ENCODE measurements around the gene ZNF311.

ZNF311 gene

GRCh38 chr6:29005183-29005885 lies at the start of gene ZNF311:
Gene ZNF311, minus strand, starts transcription at chr6:29005315. Its CDS starts 1,361 bp downstream, at chr6:29003954.
- no peak for DNase-seq (ENCODE audit: low read depth in 2 of 2)

DNA sequence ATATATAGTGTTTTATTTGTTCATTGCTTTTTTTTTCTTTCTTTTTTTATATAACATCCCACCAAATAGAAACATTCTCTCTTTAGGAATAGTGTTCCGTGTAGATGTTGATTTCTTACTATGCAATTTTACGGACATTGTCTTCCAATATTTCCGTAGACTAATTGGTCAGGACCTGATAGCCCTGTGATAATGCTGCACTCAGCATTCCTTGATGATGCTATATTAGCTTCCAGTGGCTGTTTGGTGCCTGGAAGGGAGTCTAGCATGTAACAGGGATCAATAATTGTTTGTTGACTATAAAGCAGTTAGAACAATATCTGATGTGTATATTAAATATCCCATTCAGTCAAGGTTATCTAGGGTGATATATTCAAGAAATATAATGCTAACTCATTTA lies 46.6 kb upstream of the ZNF311 start:
- no peak for DNase-seq (ENCODE audit: low read depth in 2 of 2)

GRCh38 chr6:29045075-29045474 lies 40.0 kb upstream of the ZNF311 start, which contains the start of gene OR2W1:
Gene OR2W1, minus strand, starts transcription at chr6:29045175. Its CDS starts 0 bp downstream, at chr6:29045175.
- DNase-seq (ENCODE audit: low read depth in 2 of 2), result no peak

DNA sequence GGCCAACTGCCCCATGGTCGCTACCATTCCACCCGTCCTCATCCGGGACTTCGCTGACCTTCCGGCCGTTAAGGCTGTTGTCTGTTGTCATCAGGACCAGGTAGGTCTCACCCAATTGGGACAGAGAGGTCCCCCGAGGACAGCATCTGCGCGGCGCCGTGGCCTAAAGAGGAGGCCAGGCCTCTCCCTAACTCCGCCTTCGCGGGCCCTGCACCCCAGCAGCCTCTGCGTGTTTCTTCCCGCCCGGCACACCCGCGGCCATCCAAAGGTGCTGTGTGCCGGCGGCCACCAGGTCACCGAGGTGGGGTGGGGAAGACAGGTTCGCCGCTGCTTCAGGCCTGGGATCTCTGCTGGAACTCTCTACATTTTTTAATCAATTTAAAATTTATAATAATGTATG lies 30.8 kb upstream of the ZNF311 start:
- no peak for DNase-seq (ENCODE audit: low read depth in 2 of 2)

GRCh38 chr6:29028821-29029220 lies 23.7 kb upstream of the ZNF311 start:
- no peak for DNase-seq (ENCODE audit: low read depth in 2 of 2)

DNA sequence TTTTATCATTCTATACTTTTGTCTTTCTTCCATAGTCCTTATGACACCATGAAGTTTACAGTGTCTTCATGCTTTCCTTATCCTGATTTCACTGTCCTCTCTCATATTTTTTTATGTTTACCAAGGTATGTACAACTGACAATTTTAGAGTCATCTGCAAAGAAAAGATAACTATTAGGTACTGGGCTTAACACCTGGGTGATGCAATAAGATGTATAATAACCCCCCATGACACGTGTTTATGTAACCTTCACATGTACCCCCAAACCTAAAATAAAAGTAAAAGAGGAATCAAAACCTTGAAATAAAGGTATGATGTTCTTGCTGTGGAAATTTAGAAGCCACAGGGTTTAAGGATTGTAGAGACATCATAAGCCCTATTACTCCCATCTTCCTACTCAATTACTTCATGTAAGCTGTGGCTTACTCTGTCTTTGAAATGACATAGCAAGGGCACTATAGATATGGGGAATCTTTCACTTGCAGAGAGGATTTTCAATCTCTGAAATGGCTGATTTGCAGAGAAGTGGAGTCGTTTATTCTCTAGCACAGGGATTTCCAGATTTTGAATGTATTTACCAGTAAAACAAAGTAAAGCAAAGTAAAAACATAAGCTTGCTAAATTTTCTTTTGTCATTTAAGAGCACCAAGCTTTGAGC lies 20.9 kb upstream of the ZNF311 start:
- no peak for DNase-seq (ENCODE audit: low read depth in 2 of 2)

DNA sequence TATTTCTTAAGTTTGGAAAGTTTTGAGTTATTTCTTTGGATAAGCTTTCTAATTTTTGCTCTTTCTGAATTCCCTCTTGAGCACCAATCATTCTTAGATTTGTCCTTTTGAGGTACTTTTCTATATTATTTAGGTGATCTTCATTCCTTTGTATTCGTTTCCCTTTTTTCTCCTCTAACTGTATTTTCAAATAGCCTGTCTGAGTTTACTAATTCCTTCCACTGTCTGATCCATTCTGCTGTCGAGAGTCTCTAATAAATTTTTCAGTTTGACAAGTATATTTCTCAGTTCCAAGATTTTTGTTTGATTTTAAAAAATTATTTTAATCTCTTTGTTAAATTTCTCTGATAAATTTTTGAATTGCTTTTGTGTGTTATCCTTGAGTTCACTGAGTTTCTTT lies 16.3 kb upstream of the ZNF311 start:
- DNase-seq (ENCODE audit: low read depth in 2 of 2), result no peak

GRCh38 chr6:29019629-29020028 lies 14.5 kb upstream of the ZNF311 start:
- no peak for DNase-seq (ENCODE audit: low read depth in 2 of 2)

- no peak for DNase-seq (ENCODE audit: low read depth in 2 of 2)
Measured at GRCh38 chr6:29017428-29017802, 12.3 kb upstream of the ZNF311 start.

- DNase-seq (ENCODE audit: low read depth in 2 of 2), result peak; percentile 73 to 81
Measured at GRCh38 chr6:29016559-29017427, 11.7 kb upstream of the ZNF311 start.

DNA sequence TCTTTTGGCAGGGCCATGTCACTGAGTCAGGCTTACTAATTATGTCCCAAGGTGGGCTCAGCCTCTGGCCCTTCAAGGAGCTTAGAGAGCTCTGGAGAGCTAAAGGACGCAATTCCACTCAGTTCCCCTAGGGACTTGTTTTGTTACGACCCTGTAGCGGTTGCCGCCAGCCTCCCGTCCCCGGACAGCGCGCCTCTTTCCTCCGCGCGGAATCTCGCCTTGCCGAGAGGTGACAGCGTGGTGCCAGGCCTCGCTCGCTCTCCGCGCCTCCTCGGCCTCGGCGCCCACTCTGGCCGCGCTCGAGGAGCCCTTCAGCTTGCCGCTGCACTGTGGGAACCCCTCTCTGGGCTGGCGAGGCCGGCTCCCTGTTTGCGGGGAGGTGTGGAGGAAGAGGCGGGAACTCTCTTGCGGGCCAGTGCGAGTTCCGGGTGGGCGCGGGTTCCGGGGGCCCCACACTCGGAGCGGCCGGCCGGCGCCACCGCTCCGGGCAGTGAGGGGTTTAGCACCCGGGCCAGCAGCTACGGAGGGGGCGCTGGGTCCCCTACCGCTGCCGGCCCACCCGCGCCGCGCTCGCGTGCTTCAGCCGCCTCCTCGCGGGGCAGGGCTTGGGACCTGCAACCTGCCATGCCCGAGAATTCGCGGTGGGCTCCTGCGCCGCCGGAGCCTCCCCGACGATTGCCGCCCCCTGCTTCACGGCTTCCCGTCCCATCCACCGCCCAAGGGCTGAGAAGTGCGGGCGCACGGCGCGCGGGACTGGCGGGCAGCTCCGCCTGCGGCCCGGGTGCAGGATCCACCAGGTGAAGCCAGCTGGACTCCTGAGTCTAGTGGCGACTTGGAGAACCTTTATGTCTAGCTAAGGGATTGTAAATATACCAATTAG lies 9.9 kb upstream of the ZNF311 start:
- no peak for DNase-seq (ENCODE audit: low read depth in 2 of 2)

DNA sequence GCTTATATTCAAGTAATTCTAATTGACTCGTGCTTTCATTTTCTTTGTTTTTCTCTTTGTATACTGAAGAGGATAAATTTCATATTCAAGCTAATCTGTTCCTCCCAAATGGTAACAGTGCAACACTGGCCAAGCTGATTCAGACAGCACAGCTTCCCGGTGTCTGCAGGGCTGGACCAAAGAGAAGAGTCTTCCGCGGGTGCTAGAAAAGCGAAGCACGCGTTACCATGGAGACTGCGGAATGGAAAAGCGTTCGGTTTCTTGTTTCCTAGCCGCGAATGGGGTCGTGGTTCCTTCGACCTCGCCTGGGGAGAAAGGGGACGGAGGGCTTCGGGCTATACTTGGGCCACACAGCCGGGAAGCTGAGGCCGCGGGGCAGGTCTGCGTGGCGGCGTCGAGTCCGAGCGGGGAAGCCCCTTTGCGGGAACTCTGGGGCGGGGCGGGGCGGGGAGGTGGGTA lies 6.2 kb upstream of the ZNF311 start:
- peak; percentile 24 to 38 for DNase-seq (ENCODE audit: low read depth in 2 of 2)

GRCh38 chr6:29009358-29009757 lies 4.2 kb upstream of the ZNF311 start:
- DNase-seq (ENCODE audit: low read depth in 2 of 2), result no peak

DNA sequence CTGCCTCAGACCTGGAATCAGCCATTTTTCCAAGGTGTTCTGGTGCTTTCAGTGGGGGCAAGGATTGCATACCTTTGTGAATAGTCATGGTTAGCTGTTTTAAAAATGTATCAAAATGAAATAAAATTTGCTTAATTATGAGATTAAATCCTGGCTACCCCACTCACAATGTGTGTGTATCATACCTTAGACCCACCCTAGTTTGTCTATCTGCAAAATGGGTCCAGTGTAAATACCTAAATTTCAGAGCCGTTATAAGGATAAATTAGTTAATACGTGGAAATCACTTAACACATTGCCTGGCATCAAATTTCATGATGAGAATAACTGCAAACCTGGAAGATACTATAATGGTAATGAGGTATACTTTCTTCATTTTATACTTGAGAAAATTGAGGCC lies 3.0 kb upstream of the ZNF311 start:
- no peak for DNase-seq (ENCODE audit: low read depth in 2 of 2)

DNA sequence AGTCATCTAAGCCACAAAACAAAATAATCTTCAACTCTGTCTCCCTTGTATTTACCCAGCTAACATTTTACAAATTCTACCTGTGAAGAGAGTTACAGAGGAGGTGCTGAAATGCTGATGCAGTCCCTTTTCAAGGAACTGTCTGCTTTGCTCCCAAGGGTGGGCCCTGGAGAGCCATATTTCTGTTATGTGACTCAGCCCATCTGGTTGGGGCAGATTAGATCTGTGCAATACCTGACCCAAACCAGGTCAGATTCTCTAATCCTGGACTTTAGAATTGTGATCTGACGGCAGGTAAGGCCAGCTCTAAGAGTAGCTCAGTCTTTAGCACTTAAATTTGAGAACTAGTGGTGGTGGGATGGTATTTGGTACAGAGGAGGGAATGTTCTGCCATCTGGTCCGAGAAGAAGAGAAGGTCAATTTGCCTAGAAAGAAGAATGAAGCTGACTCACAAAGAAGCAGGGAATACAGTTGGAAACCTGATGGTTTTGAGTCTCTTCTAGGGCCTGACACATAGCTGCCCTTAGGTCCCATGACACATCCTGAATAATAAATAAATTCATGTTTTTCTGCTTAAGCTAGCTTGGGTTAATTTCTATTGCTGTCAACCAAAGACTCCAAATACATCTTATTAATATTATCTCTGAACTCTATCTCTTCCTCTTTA lies 8.1 kb downstream of the ZNF311 start:
- no peak for DNase-seq (ENCODE audit: low read depth in 2 of 2)

DNA sequence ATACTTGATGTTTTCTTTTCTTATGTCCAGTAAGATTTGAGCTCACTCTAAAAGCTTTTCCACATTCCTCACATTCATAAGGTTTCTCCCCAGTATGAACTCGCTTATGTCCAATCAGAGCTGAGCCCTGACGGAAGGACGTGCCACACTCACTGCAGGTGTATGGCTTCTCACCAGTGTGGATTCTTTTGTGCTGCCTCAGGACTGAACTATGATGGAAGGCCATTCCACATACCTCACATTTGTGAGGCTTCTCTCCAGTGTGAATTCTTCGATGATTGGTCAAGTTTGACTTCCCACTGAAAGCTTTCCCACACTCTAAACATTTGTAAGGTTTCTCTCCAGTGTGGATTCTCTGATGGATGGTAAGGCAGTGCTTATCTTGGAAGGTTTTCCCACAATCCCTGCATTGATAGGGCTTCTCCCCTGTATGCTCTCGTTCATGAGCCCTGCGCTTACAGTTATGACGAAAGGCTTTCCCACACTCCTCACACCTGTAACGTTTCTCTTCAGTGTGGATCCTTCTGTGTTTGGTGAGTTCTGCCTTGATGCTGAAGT lies 9.9 kb downstream of the ZNF311 start:
- DNase-seq (ENCODE audit: low read depth in 2 of 2), result no peak

GRCh38 chr6:28988536-28989311 lies 16.4 kb downstream of the ZNF311 start:
- DNase-seq (ENCODE audit: low read depth in 2 of 2), result peak; percentile 42 to 68

- no peak for DNase-seq (ENCODE audit: low read depth in 2 of 2)
Measured at GRCh38 chr6:28985462-28986164, 19.5 kb downstream of the ZNF311 start.

DNA sequence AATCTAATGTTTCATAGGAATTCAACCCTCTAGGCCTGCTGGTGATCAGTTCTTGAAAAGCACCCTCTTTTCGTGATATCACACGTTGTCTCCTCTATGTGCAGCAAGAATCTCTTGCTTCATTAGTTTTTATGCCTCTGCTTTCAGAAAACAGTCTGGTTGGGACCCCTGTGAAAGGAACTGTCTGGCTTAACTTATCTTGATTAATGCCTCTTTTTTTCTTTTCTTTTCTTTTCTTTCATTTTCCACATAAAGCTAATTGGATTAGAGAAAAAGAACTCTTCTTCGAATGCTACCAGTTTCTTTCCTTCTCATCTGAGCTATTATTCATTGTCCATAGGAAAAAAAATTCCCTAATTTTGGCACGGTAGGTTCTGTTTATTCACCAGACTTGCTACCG lies 21.3 kb downstream of the ZNF311 start:
- no peak for DNase-seq (ENCODE audit: low read depth in 2 of 2)

All from activated CD4-positive, alpha-beta T cell treated with anti-CD3 and anti-CD28 coated beads for 24 hours (primary cell).